Measurements from ENCODE around the gene HTT.

DNA sequence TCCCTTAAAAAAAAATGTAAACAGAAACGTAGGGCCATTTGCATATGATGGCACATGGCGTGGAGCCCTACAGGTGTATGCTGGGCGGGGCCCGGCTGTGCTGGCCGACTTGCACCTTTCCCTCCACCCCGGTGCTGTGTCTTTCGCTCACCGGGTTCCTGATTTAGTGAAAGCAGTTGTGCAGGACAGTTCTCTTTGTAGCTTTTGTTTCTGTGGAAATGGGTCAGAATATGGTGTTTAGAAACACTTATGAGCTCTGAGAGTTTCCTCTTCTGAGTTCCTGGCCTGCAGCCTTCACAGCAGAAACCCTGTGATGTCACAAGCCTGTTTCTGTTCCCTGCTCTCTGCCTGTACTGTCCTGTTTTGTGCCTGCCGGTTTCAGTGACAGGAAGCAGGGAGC, 152.0 kb downstream of the HTT start:
- TF ChIP-seq, protein P1, sequence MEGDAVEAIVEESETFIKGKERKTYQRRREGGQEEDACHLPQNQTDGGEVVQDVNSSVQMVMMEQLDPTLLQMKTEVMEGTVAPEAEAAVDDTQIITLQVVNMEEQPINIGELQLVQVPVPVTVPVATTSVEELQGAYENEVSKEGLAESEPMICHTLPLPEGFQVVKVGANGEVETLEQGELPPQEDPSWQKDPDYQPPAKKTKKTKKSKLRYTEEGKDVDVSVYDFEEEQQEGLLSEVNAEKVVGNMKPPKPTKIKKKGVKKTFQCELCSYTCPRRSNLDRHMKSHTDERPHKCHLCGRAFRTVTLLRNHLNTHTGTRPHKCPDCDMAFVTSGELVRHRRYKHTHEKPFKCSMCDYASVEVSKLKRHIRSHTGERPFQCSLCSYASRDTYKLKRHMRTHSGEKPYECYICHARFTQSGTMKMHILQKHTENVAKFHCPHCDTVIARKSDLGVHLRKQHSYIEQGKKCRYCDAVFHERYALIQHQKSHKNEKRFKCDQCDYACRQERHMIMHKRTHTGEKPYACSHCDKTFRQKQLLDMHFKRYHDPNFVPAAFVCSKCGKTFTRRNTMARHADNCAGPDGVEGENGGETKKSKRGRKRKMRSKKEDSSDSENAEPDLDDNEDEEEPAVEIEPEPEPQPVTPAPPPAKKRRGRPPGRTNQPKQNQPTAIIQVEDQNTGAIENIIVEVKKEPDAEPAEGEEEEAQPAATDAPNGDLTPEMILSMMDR (IDR thresholded peaks at IDR 0.05) = no peak
- TF ChIP-seq POLR2A (IDR thresholded peaks at IDR 0.05) (no peak), EP300 (IDR thresholded peaks at IDR 0.05) (no peak), POLR2AphosphoS5 (IDR thresholded peaks at IDR 0.05) (no peak)

Data from suprapubic skin (tissue), 4 donors.